Activated CD8-positive, alpha-beta T cell treated with anti-CD3 and anti-CD28 coated beads for 36 hours (primary cell): ENCODE data around the gene SNX19. TPM values are rescaled to one million over a fixed set of nuclear protein-coding genes. Genes with fewer than 3 reads are reported as not detected.

Experiments
- ATAC-seq: fragments of 200-7000 bp; cut with Tn5 transposase; one replicate; pipeline ENCODE4 v1.10.0; 2021; ENCODE audit warnings: mild to moderate bottlenecking, moderate library complexity
- CTCF ChIA-PET: fragments of 350-600 bp; sonication (Branson Sonifier 250); formaldehyde crosslinking; loops from one replicate; lab custom pipeline; 2021; ENCODE audit warnings: antibody characterized with exemption; lab: Charles Lee
- POLR2A ChIA-PET: fragments of 350-600 bp; sonication (Branson Sonifier 250); formaldehyde crosslinking; loops from one replicate; lab custom pipeline; 2021; ENCODE audit warnings: antibody characterized with exemption; lab: Charles Lee
- DNase-seq: peaks from one replicate; pipeline ENCODE4 v3.0.0-alpha.2; 2020
- H3K27ac Mint-ChIP-seq: one replicate; pipeline ENCODE4 v1.8.0; 2021; ENCODE audit warnings: mild to moderate bottlenecking, mixed read lengths
- H3K27me3 Mint-ChIP-seq: one replicate; pipeline ENCODE4 v1.8.0; 2021; ENCODE audit warnings: mixed read lengths
- H3K36me3 Mint-ChIP-seq: one replicate; pipeline ENCODE4 v1.8.0; 2021; ENCODE audit warnings: low read depth, mixed read lengths
- H3K4me1 Mint-ChIP-seq: one replicate; pipeline ENCODE4 v1.8.0; 2021; ENCODE audit warnings: low read depth, mixed read lengths
- H3K4me3 Mint-ChIP-seq: one replicate; pipeline ENCODE4 v1.8.0; 2021; ENCODE audit warnings: mild to moderate bottlenecking, moderate library complexity, mixed read lengths
- H3K9me3 Mint-ChIP-seq: one replicate; pipeline ENCODE4 v1.8.0; 2021; ENCODE audit warnings: mixed read lengths
- CTCF ChIP-seq: fragments of 200-600 bp; IDR thresholded peaks from one replicate; pipeline ENCODE4 v1.8.0; 2022; ENCODE audit warnings: antibody characterized with exemption, mild to moderate bottlenecking
- intact Hi-C: fragments of 100-400 bp; cut with micrococcal nuclease; formaldehyde crosslinking; loops from one replicate; pipeline ENCODE4 v1.10.0; 2022
- total RNA-seq, 2 experiments: library from RNA; stranded (reverse); gene quantifications; one replicate each; pipeline ENCODE4 v1.2.3, GENCODE V29; 2021

SNX19 gene
- total RNA-seq, 2 experiments from 2014 or later = 20.9 to 22.7 TPM

- Mint-ChIP-seq H3K4me3 (no peak overlapping the region), H3K9me3 (no peaks in the 10 kb centered on the region), H3K36me3 (peaks cover 65% of the 10 kb centered on the region), H3K27ac (no peak overlapping the region), H3K27me3 (no peaks in the 10 kb centered on the region), H3K4me1 (peaks cover 4% of the 10 kb centered on the region)
- no peak for DNase-seq
- no peak for TF ChIP-seq CTCF
- no peak for ATAC-seq
- ChIA-PET POLR2A (no interaction called here), CTCF (interaction anchor here (0.9 to 1.6 kb wide), 4 partner anchors 8 to 468 kb away, joined by 3 to 7 read pairs (median 5); partner anchors contain the start of gene SNX19)
- intact Hi-C loops = no loop called here
Measured at GRCh38 chr11:130902380-130902779, 13.9 kb downstream of the SNX19 start.

- H3K36me3 Mint-ChIP-seq = peaks cover 52% of the 10 kb centered on the region
Measured at GRCh38 chr11:130899106-130899505, 17.2 kb downstream of the SNX19 start.

GRCh38 chr11:130897262-130898182 lies 18.8 kb downstream of the SNX19 start:
- Mint-ChIP-seq H3K36me3 (peaks cover 42% of the 10 kb centered on the region), H3K4me1 (no peaks in the 10 kb centered on the region), H3K4me3 (no peak overlapping the region), H3K27me3 (no peaks in the 10 kb centered on the region), H3K27ac (no peak overlapping the region), H3K9me3 (no peaks in the 10 kb centered on the region)
- no peak for TF ChIP-seq CTCF
- intact Hi-C loops = no loop called here
- no peak for ATAC-seq
- ChIA-PET POLR2A (no interaction called here), CTCF (no interaction called here)
- DNase-seq = no peak

More at GRCh38 chr11:130899106-130899505, 17.2 kb downstream of the SNX19 start:
- no peak for DNase-seq
- POLR2A ChIA-PET = interaction anchor here (0.6 to 0.9 kb wide), 3 partner anchors 53 to 813 kb away, joined by 3 to 4 read pairs (median 3); no protein-coding TSS in a partner anchor
- no peak overlapping the region for H3K4me3 Mint-ChIP-seq
- no peak for ATAC-seq
- peaks cover 2% of the 10 kb centered on the region for H3K4me1 Mint-ChIP-seq
- H3K27ac Mint-ChIP-seq = no peak overlapping the region
- CTCF ChIA-PET = interaction anchor here (0.9 to 2.3 kb wide), 7 partner anchors 14 to 468 kb away, joined by 3 to 10 read pairs (median 7); partner anchors contain the start of gene SNX19
- H3K27me3 Mint-ChIP-seq = no peaks in the 10 kb centered on the region
- intact Hi-C loops = no loop called here
- TF ChIP-seq CTCF = no peak
- no peaks in the 10 kb centered on the region for H3K9me3 Mint-ChIP-seq

- TF ChIP-seq CTCF = peak; percentile 95
- no peaks in the 10 kb centered on the region for H3K4me1 Mint-ChIP-seq
- no peaks in the 10 kb centered on the region for H3K9me3 Mint-ChIP-seq
- no peak overlapping the region for H3K4me3 Mint-ChIP-seq
- H3K27ac Mint-ChIP-seq = no peak overlapping the region
- POLR2A ChIA-PET = interaction anchor here (0.6 kb wide), 1 partner anchor 23 kb away, joined by 3 read pairs; no protein-coding TSS in a partner anchor
- H3K27me3 Mint-ChIP-seq = no peaks in the 10 kb centered on the region
- H3K36me3 Mint-ChIP-seq = peaks cover 23% of the 10 kb centered on the region
- intact Hi-C loops = no loop called here
- CTCF ChIA-PET = interaction anchor here (0.6 to 4.3 kb wide), 19 partner anchors 8 to 463 kb away, joined by 3 to 34 read pairs (median 7); partner anchors contain the start of gene SNX19
- peak; percentile 92 for ATAC-seq
- peak; percentile 81 for DNase-seq
Measured at GRCh38 chr11:130894322-130895025, 21.8 kb downstream of the SNX19 start.
